GM18505 (cell line): Measurements from ENCODE around the gene FGF8.
A peak's percentile ranks its signal among the peaks of the same experiment; 100 is the strongest.
"Not testable (repeated sequence)": the region's sequence is repeated elsewhere in the genome, so short reads cannot be mapped to it uniquely, and the experiment has no call there.

Experiments
- ATAC-seq: cut with Tn5 transposase; IDR thresholded peaks from one replicate; pipeline ENCODE4 v1.9.1; 2021; ENCODE audit not compliant: unreplicated experiment
- POLR2A ChIP-seq: IDR thresholded peaks from 4 replicates; pipeline ENCODE4 v1.6.1; 2011; ENCODE audit warnings: borderline replicate concordance; ENCODE audit not compliant: insufficient read depth, insufficient read length; ENCODE audit errors: extremely low read depth

FGF8 gene

DNA sequence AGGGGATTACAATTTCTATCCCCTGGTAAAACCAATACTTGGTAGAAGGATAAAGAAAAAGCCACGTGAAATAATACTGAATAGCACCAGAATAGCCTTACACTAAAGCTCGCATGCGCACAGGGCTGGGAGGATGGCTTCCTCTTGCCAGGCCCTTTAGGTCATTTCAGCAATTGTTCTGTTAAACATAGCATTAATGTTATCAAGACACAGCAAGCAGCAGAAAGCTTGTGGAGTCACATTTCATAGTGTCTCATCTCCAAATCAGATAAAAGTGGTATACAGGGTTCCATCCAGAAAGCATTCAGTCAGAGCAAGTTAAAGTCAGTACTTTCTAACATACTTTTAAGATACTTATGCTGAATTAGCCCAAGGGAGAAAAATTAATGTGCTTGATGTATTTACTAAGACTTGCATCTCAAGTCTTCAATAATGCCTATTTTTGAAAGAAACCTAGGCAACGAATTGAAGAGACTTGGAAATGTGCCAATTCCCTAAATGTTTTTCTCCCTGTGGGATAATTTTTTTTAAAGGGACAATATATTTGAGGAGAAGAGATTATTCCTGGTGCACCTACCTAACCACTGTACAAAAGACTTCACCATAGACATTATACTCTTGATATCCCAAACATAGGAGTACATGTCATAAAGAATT is 21.6 kb upstream of the FGF8 start:
- no peak for ATAC-seq
- TF ChIP-seq POLR2A: no peak

DNA sequence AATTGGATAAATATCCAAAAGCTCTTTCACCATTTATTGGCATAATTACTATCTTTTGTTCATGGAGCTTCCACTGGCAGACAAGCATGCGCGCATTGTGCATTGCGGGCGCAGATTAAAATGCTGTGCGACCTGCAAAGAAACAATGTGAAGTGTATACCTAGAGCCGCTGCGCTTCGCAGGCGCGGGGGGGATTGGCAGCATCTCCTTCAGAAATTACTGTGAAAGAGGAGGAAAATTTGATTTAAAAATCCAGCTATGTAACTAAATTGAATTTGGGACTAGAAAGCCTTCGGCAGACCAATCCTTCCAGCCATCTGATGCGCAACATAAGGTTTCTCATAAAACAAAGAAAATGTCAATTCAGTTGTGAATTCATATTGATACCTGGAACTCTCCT is 17.6 kb upstream of the FGF8 start:
- TF ChIP-seq POLR2A: no peak
- no peak for ATAC-seq

DNA sequence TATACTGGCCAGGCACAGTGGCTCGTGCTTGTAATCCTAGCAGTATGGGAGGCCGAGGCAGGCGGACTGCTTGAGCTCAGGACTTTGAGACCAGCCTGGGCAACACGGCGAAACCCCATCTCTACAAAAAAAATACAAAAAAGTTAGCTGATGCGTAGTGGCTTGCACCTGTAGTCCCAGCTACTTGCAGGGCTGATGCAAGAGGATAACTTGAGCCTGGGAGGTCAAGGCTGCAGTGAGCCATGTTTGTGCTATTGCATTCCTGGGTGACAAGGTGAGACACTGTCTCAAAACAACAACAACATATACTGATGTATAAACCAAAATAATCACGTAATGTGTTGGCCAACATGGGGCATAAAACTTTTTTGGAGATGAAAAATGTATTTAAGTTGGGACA is 13.8 kb upstream of the FGF8 start:
- ATAC-seq: no peak

DNA sequence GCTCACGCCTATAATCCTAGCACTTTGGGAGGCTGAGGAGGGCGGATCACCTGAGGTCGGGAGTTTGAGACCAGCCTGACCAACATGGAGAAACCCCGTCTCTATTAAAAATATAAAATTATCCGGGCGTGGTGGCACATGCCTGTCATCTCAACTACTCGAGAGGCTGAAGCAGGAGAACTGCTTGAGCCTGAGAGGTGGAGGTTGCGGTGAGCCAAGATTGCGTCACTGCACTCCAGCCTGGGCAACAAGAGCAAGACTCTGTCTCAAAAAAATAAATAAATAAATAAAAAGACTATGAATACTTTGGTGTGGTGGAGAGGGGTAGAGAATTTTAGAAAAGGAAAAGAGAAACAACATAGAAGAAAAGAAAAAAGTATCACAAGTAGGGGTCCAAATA is 13.3 kb upstream of the FGF8 start:
- ATAC-seq: not testable (repeated sequence)

More for the DNA sequence above, 13.8 kb upstream of the FGF8 start:
- TF ChIP-seq POLR2A: no peak

DNA sequence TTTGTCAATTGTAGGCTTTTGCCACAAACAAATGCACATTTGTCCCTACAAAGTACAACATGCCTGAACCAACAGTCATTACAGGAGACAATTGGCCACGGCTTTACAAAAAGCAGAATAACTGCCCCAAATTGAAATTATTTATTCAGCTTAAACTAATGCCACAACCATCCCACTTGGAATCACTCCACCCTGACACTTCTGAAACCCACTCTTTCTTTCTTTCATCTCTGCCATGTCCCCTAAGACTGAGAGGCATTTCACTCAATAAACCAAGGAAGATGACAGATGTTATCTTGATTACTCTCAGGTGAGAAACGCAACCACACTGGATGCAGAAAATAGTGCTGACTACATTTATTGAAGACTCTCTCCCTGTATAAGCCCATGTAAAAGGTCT is 9.9 kb upstream of the FGF8 start:
- TF ChIP-seq POLR2A: no peak
- no peak for ATAC-seq

DNA sequence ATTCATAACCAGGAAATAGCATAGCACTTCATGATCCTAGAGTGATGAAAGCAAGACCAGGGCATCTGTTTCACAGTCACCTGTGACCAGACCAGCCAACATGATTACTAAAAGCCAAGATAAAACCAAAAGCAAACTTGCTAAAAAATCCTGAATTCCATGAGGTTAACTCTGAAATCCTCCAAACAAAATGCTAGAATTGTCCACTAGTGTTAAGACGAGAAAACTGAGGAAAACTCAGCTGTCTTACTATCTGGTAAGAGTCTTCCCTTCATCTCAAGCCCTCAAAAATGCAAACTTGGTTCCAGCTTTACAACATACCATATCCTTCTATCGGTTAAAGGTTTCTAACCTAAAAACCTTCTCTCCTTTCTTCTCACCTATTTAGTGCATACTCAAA is 8.6 kb upstream of the FGF8 start:
- no peak for ATAC-seq

DNA sequence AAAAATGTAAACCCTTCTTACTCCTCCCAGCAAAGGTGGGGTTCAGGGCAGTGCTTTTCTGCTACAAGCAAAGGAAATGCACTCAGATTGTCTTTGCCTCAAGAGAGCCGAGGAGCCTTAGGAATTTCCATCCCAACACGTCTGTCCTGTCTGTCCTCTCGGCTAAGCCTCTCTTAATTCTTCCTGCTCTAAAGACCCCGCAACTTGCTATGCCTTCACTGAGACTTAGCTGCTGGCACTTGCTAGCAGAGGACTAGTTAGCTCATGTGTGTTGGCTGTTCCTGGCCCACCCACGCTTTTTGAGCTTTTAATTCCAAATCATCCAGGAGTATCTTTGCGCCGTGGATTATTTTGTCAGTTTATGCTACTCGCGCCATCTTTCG is 7.8 kb upstream of the FGF8 start:
- no peak for ATAC-seq
- TF ChIP-seq POLR2A: peak; percentile 6

More for the DNA sequence above, 8.6 kb upstream of the FGF8 start:
- peak; percentile 19 for TF ChIP-seq POLR2A

DNA sequence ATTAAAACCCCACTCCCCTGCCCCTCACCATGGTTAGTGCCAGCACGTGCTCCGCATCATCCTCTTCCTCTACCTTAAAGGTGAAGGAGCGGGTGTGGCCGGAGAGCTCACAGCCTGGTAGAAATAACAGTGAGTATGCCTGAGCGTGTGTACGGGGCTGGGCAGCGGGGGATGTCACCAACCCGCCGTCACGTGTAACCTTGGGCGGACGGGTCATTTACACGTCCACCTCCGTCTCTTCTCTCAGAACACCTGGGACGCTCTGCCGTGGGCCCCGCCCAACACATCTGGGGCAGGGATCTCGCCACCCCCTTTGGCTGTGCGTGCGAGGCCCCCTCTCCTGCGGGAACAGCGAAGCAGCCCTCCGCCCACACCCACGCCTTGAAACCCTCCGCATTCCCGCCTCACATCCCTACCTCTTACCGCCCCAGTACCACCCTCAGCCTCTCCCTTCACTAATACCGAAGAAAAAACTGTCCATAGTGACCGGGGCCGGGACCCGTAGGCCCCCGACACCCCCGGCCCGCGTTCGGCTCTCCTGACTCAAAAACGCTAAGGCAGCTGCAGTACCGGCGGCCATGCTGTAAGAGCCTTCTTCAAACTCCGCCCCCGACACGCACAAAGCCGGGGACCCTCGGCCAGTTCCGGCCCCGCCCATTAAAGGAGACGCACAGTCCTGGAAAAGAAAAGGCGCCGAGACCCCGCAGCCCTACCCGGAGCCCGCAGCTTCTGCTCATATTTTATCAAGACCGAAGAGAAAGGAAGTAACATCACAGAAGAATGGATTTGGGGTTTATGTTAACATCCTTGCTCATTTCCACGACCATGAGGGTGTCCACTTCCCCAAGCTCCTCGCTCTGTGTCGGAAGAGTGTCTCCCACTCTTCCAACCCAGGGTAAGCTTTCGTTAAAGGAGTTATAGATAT is 7.2 kb upstream of the FGF8 start, which contains the start of gene NPM3:
NPM3 (minus strand) TSS at position 636 of the 925 bp plus-strand sequence; CDS start at position 580, 56 bp downstream.
- TF ChIP-seq POLR2A: peak; percentile 55
- peak; percentile 38 for ATAC-seq

DNA sequence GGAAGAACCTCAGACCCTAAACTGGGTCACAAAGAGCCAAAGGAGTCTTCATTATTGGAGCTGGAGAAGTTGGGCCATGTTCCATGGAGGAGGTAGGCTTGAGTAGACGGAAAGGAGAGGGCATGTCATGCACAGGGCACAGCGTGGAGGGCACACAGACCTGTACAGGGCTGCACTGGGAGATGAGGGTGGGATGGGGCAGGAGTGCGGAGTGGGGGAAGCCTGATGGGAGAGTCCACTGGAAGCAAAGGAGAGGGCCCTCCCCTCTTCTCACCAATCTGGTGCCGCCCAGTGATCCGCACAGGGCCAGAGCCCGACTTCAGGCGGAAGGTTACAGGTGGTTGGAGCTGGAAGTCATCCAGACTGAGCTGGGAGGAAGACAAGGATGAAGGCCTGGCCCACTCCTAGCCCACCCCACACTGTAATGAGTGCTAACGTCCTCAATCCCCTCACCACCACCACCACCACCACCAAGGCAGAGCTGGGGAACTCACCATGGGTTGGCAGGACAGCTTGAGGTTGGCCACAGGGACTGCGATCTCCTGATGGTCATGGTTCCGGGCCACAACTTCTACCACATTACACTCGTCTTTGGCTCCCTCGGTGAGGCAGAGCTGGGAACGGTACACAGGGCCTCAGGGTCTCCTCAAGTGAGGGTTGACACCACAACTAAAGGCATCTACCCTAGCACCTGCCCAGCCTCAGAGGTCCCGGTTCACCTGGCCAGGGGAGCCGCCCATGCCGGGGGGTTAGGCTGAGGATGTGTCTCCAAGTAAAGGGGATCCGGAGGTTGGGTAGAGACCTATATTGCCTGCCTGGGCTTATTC is 6.3 kb upstream of the FGF8 start:
- ATAC-seq: no peak

DNA sequence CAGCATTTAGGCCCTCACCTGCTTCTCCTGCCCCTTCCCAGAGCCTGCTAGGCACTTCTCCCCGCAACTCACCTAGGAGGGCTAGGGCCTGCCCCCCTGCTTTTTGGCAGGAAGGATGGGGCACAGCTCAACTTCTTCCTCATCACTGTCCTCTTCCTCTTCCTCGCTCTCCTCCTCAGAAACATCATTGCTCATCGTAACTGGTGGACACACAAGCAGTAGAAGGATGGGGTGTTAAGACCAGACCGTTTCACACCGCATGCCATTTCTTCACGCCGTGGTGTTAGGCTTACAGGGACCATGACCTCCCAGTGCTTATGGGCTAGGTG is 5.7 kb upstream of the FGF8 start:
- no peak for ATAC-seq
- TF ChIP-seq POLR2A: no peak

More for the DNA sequence above, 6.3 kb upstream of the FGF8 start:
- no peak for TF ChIP-seq POLR2A

DNA sequence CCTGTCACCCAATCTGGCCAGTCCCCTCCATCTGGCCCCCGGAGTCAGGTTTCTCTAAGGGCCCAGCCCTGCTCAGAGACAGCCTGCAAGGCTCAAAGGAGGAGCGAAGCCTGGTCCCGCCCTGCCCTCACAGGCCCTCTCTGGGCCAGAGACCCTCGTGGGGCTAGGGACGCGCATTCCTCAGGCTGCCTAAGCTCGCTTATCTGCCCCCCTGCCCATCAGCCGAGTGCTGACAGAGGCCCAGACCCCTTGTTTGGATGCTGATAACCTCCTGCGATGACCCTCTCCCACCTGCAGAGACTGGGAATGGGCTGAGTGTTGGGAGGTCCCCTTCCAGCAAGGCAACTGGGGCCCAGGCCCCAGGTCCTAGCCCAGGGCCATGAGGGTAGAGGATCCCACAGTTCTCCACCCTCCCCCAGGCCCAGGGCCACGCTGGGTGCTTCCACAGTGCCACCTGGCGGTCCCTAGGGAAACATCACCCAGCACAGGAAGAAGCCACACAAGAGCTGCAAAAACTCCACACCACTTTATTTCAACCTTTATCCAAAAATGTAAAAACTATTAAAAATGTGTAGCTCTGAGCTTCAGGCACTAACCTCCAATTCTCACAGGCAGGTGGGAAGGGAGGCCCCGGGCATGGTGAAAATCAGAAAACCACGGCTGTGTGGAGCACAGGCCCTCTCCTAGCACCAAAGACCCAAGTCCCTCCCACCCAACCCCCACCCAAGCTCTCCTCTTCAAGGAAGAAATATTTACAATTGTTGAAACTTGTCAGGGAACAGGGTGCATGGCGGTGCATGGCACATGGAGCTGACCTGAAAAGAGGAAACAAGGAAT is 5.1 kb upstream of the FGF8 start:
- no peak for ATAC-seq
- TF ChIP-seq POLR2A: no peak

DNA sequence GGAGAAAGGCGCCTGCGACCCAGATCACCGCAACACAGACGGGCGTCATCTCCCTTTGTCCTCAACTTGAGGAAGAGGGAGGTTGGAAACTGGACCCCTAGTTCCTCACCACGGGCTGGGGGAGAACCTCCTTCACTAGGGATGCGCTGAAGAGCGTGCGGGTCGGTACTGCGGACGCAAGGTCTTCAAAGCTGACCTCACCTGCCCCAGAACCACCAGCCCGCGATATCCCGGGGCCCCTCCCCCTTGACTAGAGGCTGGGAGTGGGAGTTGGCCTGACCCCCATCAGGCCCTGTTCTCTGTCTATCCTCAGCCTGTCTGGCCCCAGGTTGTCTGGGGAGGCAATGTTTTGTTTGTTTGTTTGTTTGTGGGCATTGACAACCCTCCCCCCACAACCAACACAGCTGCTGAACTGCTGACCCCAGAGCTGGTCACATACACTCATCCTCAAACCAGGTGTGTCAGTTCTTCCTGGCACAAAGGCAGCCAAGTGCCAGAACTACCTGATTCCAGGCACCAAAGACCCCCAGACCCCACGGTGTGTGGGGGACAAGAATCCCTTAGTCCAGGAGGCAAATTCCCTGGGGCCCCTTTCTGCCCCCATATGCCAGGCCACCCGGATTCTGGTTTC is 4.4 kb upstream of the FGF8 start:
- TF ChIP-seq POLR2A: no peak

More for the DNA sequence above, 4.4 kb upstream of the FGF8 start:
- no peak for ATAC-seq
